Activated CD8-positive, alpha-beta memory T cell treated with anti-CD3 and anti-CD28 coated beads, Interleukin-2, amount 10 ng/mL, durations not matched to agents 7 days and 5 days (primary cell): Measurements from ENCODE around the gene ZNF613. TPM values are rescaled to one million over a fixed set of nuclear protein-coding genes. Genes with fewer than 3 reads are reported as not detected.
"Not testable (repeated sequence)": the region's sequence is repeated elsewhere in the genome, so short reads cannot be mapped to it uniquely, and the experiment has no call there.

Source experiments
- ATAC-seq: fragments of 150-1000 bp; cut with Tn5 transposase; one replicate; pipeline ENCODE4 v1.10.0; 2021; ENCODE audit warnings: moderate library complexity
- CTCF ChIA-PET: fragments of 350-600 bp; sonication (Branson Sonifier 250); formaldehyde crosslinking; loops from one replicate; lab custom pipeline; 2021; ENCODE audit warnings: antibody characterized with exemption; lab: Charles Lee
- DNase-seq: peaks from one replicate; pipeline ENCODE4 v3.0.0-alpha.2; 2020
- H3K27ac Mint-ChIP-seq: one replicate; pipeline ENCODE4 v1.8.0; 2021; ENCODE audit warnings: mild to moderate bottlenecking, mixed read lengths
- H3K27me3 Mint-ChIP-seq: one replicate; pipeline ENCODE4 v1.8.0; 2021; ENCODE audit warnings: mixed read lengths
- H3K36me3 Mint-ChIP-seq: one replicate; pipeline ENCODE4 v1.8.0; 2021; ENCODE audit warnings: mild to moderate bottlenecking, mixed read lengths
- H3K4me1 Mint-ChIP-seq: one replicate; pipeline ENCODE4 v1.8.0; 2021; ENCODE audit warnings: mixed read lengths
- H3K4me3 Mint-ChIP-seq: one replicate; pipeline ENCODE4 v1.8.0; 2021; ENCODE audit warnings: mild to moderate bottlenecking, moderate library complexity, mixed read lengths
- H3K9me3 Mint-ChIP-seq: one replicate; pipeline ENCODE4 v1.8.0; 2022; ENCODE audit warnings: low read depth, mixed read lengths
- total RNA-seq, 2 experiments: library from RNA; stranded (reverse); gene quantifications; one replicate each; pipeline ENCODE4 v1.2.3, GENCODE V29; 2021

The ZNF613 gene
- total RNA-seq, result 1 to 10 TPM; 5.0 to 5.7 TPM

GRCh38 chr19:51926784-51927741 lies at the start of gene ZNF613:
Gene ZNF613, plus strand, starts transcription at chr19:51927472. Its CDS starts 8,749 bp downstream, at chr19:51936221.
- H3K27ac Mint-ChIP-seq, result peak within 1 kb of the TSS; percentile 95
- peaks cover 40% of the 10 kb centered on the region for H3K9me3 Mint-ChIP-seq
- CTCF ChIA-PET, result interaction anchor here (0.6 kb wide), 1 partner anchor 11 kb away, joined by 3 read pairs; no protein-coding TSS in a partner anchor
- peak within 1 kb of the TSS; percentile 97 for H3K4me3 Mint-ChIP-seq
- DNase-seq, result peak; percentile 92
- peaks cover 54% of the 10 kb centered on the region for H3K36me3 Mint-ChIP-seq
- no peaks in the 10 kb centered on the region for H3K27me3 Mint-ChIP-seq
- peak; percentile 94 for ATAC-seq
- peaks cover 21% of the 10 kb centered on the region for H3K4me1 Mint-ChIP-seq

- H3K27me3 Mint-ChIP-seq, result no peaks in the 10 kb centered on the region
- H3K4me3 Mint-ChIP-seq, result no peak overlapping the region
- no peak overlapping the region for H3K27ac Mint-ChIP-seq
- peaks cover 5% of the 10 kb centered on the region for H3K4me1 Mint-ChIP-seq
- H3K36me3 Mint-ChIP-seq, result peaks cover 63% of the 10 kb centered on the region
- ATAC-seq (no peak), DNase-seq (no peak)
- peaks cover 34% of the 10 kb centered on the region for H3K9me3 Mint-ChIP-seq
- CTCF ChIA-PET, result no interaction called here
Measured at GRCh38 chr19:51882518-51882917, 44.8 kb upstream of the ZNF613 start.

- Mint-ChIP-seq H3K4me3 (no peak overlapping the region), H3K27ac (no peak overlapping the region), H3K27me3 (no peaks in the 10 kb centered on the region), H3K4me1 (peaks cover 12% of the 10 kb centered on the region), H3K9me3 (peaks cover 38% of the 10 kb centered on the region), H3K36me3 (peaks cover 71% of the 10 kb centered on the region)
- ATAC-seq (no peak), DNase-seq (no peak)
- CTCF ChIA-PET, result no interaction called here
Measured at GRCh38 chr19:51884713-51885112, 42.6 kb upstream of the ZNF613 start.

GRCh38 chr19:51887522-51888498 lies 39.5 kb upstream of the ZNF613 start, which contains the start of gene ZNF577:
Gene ZNF577, minus strand, starts transcription at chr19:51887951. Its CDS starts 7,569 bp downstream, at chr19:51880382.
- H3K9me3 Mint-ChIP-seq, result peaks cover 39% of the 10 kb centered on the region
- peaks cover 12% of the 10 kb centered on the region for H3K4me1 Mint-ChIP-seq
- H3K4me3 Mint-ChIP-seq, result peak within 1 kb of the TSS; percentile 84
- CTCF ChIA-PET, result no interaction called here
- H3K36me3 Mint-ChIP-seq, result peaks cover 79% of the 10 kb centered on the region
- ATAC-seq (peak; percentile 93), DNase-seq (peak; percentile 88)
- no peaks in the 10 kb centered on the region for H3K27me3 Mint-ChIP-seq
- H3K27ac Mint-ChIP-seq, result peak within 1 kb of the TSS; percentile 81

GRCh38 chr19:51889934-51890333 lies 37.3 kb upstream of the ZNF613 start:
- Mint-ChIP-seq H3K4me1 (peaks cover 12% of the 10 kb centered on the region), H3K27ac (no peak overlapping the region), H3K36me3 (peaks cover 90% of the 10 kb centered on the region), H3K27me3 (no peaks in the 10 kb centered on the region), H3K9me3 (peaks cover 51% of the 10 kb centered on the region), H3K4me3 (no peak overlapping the region)
- no peak for DNase-seq
- ATAC-seq, result no peak
- CTCF ChIA-PET, result no interaction called here

DNA sequence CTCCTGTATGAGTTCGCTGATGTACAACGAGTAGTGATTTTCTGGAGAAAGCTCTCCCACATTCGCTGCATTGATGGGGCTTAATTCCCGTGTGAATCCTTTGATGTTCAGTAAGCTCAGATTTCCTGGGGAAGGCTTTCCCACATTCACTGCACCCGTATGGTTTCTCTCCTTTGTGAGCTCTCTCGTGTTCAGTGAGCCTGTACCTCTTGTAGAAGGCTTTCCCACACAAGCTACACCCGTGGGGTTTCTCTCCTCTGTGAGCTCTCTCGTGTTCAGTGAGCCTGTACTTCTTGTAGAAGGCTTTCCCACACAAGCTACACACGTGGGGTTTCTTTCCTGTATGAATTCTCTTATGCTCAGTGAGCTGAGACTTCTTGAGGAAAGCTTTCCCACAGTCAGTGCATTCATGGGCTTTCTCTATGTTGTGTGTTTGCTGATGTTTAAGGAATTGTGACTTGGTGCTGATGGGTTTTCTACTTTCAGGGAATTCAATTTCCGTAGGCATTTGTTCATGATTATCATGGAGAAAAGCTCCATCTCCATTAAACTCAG lies 36.0 kb upstream of the ZNF613 start:
- H3K27me3 Mint-ChIP-seq, result no peaks in the 10 kb centered on the region
- no peak overlapping the region for H3K4me3 Mint-ChIP-seq
- peaks cover 12% of the 10 kb centered on the region for H3K4me1 Mint-ChIP-seq
- H3K27ac Mint-ChIP-seq, result no peak overlapping the region
- CTCF ChIA-PET, result interaction anchor here (0.8 kb wide), 1 partner anchor 12 kb away, joined by 4 read pairs; no protein-coding TSS in a partner anchor
- no peak for DNase-seq
- H3K36me3 Mint-ChIP-seq, result peaks cover 93% of the 10 kb centered on the region
- H3K9me3 Mint-ChIP-seq, result peaks cover 52% of the 10 kb centered on the region
- no peak for ATAC-seq

- H3K9me3 Mint-ChIP-seq, result peaks cover 45% of the 10 kb centered on the region
- no peak for ATAC-seq
- peaks cover 24% of the 10 kb centered on the region for H3K4me1 Mint-ChIP-seq
- no peak overlapping the region for H3K27ac Mint-ChIP-seq
- CTCF ChIA-PET, result interaction anchor here (0.7 kb wide), 1 partner anchor 33 kb away, joined by 3 read pairs; no protein-coding TSS in a partner anchor
- H3K4me3 Mint-ChIP-seq, result no peak overlapping the region
- H3K36me3 Mint-ChIP-seq, result peaks cover 90% of the 10 kb centered on the region
- no peak for DNase-seq
- H3K27me3 Mint-ChIP-seq, result no peaks in the 10 kb centered on the region
Measured at GRCh38 chr19:51901860-51902259, 25.4 kb upstream of the ZNF613 start.

DNA sequence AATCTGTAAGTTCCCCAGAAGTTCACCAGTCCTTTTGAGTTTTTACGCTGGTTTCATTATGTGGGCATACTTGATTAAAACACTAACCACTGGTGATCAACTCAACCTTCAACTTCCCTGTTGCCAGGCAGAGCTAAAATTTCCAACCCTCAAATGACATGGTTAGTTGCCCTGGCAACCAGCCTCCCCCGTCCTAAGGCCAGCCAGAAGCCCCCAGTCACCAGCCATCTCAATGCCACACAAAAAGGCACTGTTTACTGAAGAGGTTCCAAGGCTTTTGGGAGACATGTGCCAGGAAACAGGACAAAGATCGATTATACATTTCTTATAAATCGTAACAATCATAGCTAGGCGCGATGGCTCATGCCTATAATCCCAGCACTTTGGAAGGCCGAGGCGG lies 24.1 kb upstream of the ZNF613 start:
- peaks cover 43% of the 10 kb centered on the region for H3K9me3 Mint-ChIP-seq
- DNase-seq (no peak), ATAC-seq (no peak)
- no peak overlapping the region for H3K27ac Mint-ChIP-seq
- CTCF ChIA-PET, result interaction anchor here (1.6 kb wide), 1 partner anchor 12 kb away, joined by 4 read pairs; no protein-coding TSS in a partner anchor
- H3K27me3 Mint-ChIP-seq, result no peaks in the 10 kb centered on the region
- H3K36me3 Mint-ChIP-seq, result peaks cover 76% of the 10 kb centered on the region
- H3K4me1 Mint-ChIP-seq, result peaks cover 24% of the 10 kb centered on the region
- peak overlapping the region; percentile 31 for H3K4me3 Mint-ChIP-seq

DNA sequence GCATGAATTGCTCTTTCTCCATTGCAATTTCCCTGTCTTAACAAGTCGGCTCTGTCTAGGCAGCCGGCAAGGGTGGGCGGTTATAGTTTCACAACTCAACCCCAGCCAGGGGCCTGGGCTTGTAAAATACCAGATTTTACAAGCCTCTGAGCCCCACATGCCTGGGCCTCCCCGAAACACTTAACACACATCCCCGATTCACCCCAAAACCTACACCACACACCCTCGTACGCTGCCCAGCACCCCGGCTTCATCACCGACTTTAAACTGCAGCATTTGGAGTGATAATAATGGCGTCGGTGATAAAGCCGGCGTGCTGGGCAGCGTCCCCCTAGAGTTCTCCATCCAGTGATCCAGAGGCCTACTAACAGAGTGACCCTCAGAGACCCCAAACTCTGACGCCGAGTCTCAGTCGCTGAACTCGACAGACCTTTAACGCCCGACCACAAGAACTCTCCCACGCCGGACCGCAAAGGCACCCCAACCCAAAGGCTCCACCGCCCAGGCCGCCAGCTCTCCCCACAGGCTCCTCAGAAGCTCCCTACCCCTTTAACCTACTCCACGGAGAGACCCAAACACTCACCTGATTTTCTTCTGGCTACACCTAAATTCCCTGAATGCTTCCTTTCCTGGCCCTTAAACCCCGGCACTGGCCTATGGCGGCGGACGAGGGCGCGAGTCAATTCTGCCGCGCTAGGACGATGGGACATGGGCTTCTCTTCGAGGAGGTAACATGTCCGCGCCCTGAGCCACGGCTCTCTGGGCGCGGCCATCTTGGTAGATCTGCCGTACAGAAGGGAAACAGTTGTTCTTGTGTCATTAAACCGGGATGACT lies 22.7 kb upstream of the ZNF613 start, which contains the start of gene ZNF649:
Gene ZNF649, minus strand, starts transcription at position 687 of the 835 bp plus-strand sequence. CDS start 4,910 bp downstream, outside the sequence.
- H3K4me1 Mint-ChIP-seq, result peaks cover 24% of the 10 kb centered on the region
- peak within 1 kb of the TSS; percentile 95 for H3K27ac Mint-ChIP-seq
- DNase-seq, result peak; percentile 84
- no peaks in the 10 kb centered on the region for H3K27me3 Mint-ChIP-seq
- H3K36me3 Mint-ChIP-seq, result peaks cover 66% of the 10 kb centered on the region
- H3K9me3 Mint-ChIP-seq, result peaks cover 42% of the 10 kb centered on the region
- CTCF ChIA-PET, result interaction anchor here (1.6 kb wide), 1 partner anchor 13 kb away, joined by 4 read pairs; no protein-coding TSS in a partner anchor
- peak; percentile 97 for ATAC-seq
- H3K4me3 Mint-ChIP-seq, result peak within 1 kb of the TSS; percentile 93

- peaks cover 24% of the 10 kb centered on the region for H3K4me1 Mint-ChIP-seq
- H3K36me3 Mint-ChIP-seq, result peaks cover 59% of the 10 kb centered on the region
- H3K9me3 Mint-ChIP-seq, result peaks cover 41% of the 10 kb centered on the region
- H3K27ac Mint-ChIP-seq, result peak overlapping the region; percentile 95
- DNase-seq (no peak), ATAC-seq (no peak)
- H3K4me3 Mint-ChIP-seq, result peak overlapping the region; percentile 93
- H3K27me3 Mint-ChIP-seq, result no peaks in the 10 kb centered on the region
- CTCF ChIA-PET, result no interaction called here
Measured at GRCh38 chr19:51905206-51905605, 22.1 kb upstream of the ZNF613 start.

DNA sequence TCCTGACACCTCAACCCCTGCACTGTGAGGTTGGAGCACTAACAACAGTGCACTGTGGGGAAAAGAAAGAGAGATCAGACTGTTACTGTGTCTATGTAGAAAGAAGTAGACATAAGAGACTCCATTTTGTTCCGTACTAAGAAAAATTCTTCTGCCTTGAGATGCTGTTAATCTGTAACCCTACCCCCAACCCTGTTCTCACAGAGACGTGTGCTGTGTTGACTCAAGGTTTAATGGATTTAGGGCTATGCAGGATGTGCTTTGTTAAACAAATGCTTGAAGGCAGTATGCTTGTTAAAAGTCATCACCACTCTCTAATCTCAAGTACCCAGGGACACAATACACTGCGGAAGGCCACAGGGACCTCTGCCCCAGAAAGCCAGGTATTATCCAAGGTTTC lies 21.6 kb upstream of the ZNF613 start:
- H3K9me3 Mint-ChIP-seq, result peaks cover 41% of the 10 kb centered on the region
- H3K27ac Mint-ChIP-seq, H3K27me3 Mint-ChIP-seq: not testable (repeated sequence)

GRCh38 chr19:51906108-51906507 lies 21.2 kb upstream of the ZNF613 start:
- peaks cover 37% of the 10 kb centered on the region for H3K9me3 Mint-ChIP-seq
- peaks cover 24% of the 10 kb centered on the region for H3K4me1 Mint-ChIP-seq
- DNase-seq, H3K27ac Mint-ChIP-seq, ATAC-seq, H3K27me3 Mint-ChIP-seq, CTCF ChIA-PET, H3K4me3 Mint-ChIP-seq: not testable (repeated sequence)
- H3K36me3 Mint-ChIP-seq, result peaks cover 50% of the 10 kb centered on the region

More for the DNA sequence above, 21.6 kb upstream of the ZNF613 start:
- H3K4me3 Mint-ChIP-seq, ATAC-seq, CTCF ChIA-PET, DNase-seq: not testable (repeated sequence)
- peaks cover 55% of the 10 kb centered on the region for H3K36me3 Mint-ChIP-seq
- H3K4me1 Mint-ChIP-seq, result peaks cover 24% of the 10 kb centered on the region
